AG10803 (cell line): ENCODE results near the gene AGPS.
A peak's percentile ranks its signal among the peaks of the same experiment; 100 is the strongest.
"Not testable (repeated sequence)": the region's sequence is repeated elsewhere in the genome, so short reads cannot be mapped to it uniquely, and the experiment has no call there.

Experiments used
- DNase-seq: peaks from one replicate; pipeline ENCODE4 v3.0.0; 2010; ENCODE audit warnings: low read depth
- H3K4me3 ChIP-seq: 2 replicates; pipeline ENCODE4 v1.5.1; 2011; ENCODE audit warnings: mild to moderate bottlenecking, low read length, control low read depth
- CTCF ChIP-seq: conservative IDR thresholded peaks from 2 replicates; pipeline ENCODE4 v1.5.1; 2011; ENCODE audit warnings: mild to moderate bottlenecking, low read length, control low read depth, inconsistent platforms

AGPS gene

GRCh38 chr2:177478029-177478428 is 85.5 kb downstream of the AGPS start:
- no peak for DNase-seq
- no peak overlapping the region for H3K4me3 ChIP-seq
- no peak for TF ChIP-seq CTCF

GRCh38 chr2:177478907-177479306 is 86.3 kb downstream of the AGPS start:
- no peak for TF ChIP-seq CTCF
- no peak overlapping the region for H3K4me3 ChIP-seq
- DNase-seq: no peak

- DNase-seq: no peak
- TF ChIP-seq CTCF: no peak
- no peak overlapping the region for H3K4me3 ChIP-seq
These were observed 89.6 kb downstream of the AGPS start for GRCh38 chr2:177482195-177482594.

- no peak for DNase-seq
- no peak for TF ChIP-seq CTCF
- H3K4me3 ChIP-seq: no peak overlapping the region
These were observed 91.0 kb downstream of the AGPS start for GRCh38 chr2:177483531-177483930.

- no peak for TF ChIP-seq CTCF
- H3K4me3 ChIP-seq: no peak overlapping the region
- DNase-seq: peak; percentile 15
These were observed 91.7 kb downstream of the AGPS start for GRCh38 chr2:177484180-177484795.

- not testable (repeated sequence) for H3K4me3 ChIP-seq, DNase-seq
These were observed 93.1 kb downstream of the AGPS start for GRCh38 chr2:177485657-177486056.

GRCh38 chr2:177489719-177490301 is 97.2 kb downstream of the AGPS start:
- H3K4me3 ChIP-seq: no peak overlapping the region
- TF ChIP-seq CTCF: peak; percentile 72
- DNase-seq: peak; percentile 42

GRCh38 chr2:177495945-177496344 is 103.4 kb downstream of the AGPS start:
- no peak for DNase-seq
- no peak for TF ChIP-seq CTCF
- H3K4me3 ChIP-seq: no peak overlapping the region
